Left ventricle myocardium superior (tissue), 1 donor: ENCODE data around the gene ADAMTS3. TPM values are rescaled to one million over a fixed set of nuclear protein-coding genes. Genes with fewer than 3 reads are reported as not detected.
A peak's percentile ranks its signal among the peaks of the same experiment; 100 is the strongest.
"Not testable (repeated sequence)": the region's sequence is repeated elsewhere in the genome, so short reads cannot be mapped to it uniquely, and the experiment has no call there.

Source experiments
- ATAC-seq: fragments of 200-7000 bp; cut with Tn5 transposase; one replicate; pipeline ENCODE4 v1.9.1; 2020; ENCODE audit warnings: mild to moderate bottlenecking, moderate library complexity
- DNase-seq: peaks from one replicate; pipeline ENCODE4 v3.0.0-alpha.2; 2020
- intact Hi-C: fragments of 100-400 bp; cut with micrococcal nuclease; formaldehyde crosslinking; loops from one replicate; pipeline ENCODE4 v1.11.0; 2022
- total RNA-seq: library from RNA; stranded (reverse); fragmentation: NEBNext Ultra II Directional; extraction: Animal tissue kit (Norgen Biotek cat#: 25700); gene quantifications from one replicate; pipeline ENCODE4 v1.2.1, GENCODE V29; 2021
- donor health status: DM: no; HTN: yes; CAD: no; lungs with severe emphysema.

Gene ADAMTS3
- total RNA-seq, 1 donor from 2014 or later: 0.42 TPM

DNA sequence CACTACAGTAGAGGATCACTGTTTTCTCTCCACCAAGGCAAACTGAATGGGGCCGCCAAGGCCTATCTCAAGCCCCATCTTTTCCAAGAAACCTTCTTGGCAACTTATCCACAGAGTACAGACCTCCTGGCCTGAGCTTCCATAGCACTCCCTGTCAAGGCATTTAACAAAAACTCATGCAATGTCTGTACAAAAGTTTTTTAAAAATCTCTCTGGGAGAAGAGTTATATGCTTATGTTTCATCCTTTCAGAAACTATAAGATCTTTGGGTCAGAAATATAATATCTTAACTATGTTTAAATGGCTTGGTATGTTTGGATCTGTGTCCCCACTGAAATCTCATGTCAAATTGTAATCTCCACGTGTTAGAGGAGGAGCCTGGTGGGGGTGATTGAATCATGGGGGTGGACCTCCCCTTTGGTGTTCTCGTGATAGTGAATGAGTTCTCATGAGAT lies 13.6 kb downstream of the ADAMTS3 start:
- DNase-seq: no peak
- no peak for ATAC-seq
- intact Hi-C loops: no loop called here

DNA sequence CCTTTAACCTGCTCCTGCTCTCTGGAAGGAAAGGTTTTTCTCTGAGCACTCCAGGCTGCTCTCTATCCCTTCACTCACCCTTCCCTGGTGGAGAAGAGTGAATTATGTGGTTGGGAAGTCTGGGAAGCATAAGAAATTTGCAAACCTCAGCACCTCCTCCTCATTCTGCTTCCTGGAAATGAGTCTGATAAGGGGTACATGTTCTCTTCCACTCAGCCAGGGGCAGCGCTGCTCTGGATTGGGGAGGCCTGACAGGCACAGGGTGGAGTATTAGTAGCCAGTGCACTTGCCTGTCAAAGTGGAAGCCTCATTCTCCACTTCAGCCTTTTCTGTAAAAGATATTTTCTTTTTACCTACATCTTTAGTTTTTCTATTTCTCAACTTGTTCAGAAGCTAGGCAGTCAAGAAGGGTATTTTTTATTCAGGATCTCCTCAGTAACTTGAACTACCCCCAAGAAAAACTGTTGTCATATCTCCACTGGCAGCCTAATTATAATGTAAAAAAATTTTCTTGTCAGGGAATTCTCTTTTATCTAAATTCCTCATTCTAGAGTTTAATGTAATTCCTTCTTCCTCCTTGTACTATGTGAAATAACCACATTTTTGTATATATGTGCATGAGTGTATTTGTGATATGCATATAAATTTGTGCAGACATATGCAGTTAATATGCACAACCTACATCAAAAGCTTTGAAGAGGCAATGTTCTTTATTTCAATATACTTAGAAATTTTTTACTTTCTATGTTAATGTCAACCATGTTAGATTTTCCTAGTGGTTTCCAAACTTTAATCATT lies 15.3 kb downstream of the ADAMTS3 start:
- ATAC-seq (no peak), DNase-seq (no peak)
- intact Hi-C loops: no loop called here

DNA sequence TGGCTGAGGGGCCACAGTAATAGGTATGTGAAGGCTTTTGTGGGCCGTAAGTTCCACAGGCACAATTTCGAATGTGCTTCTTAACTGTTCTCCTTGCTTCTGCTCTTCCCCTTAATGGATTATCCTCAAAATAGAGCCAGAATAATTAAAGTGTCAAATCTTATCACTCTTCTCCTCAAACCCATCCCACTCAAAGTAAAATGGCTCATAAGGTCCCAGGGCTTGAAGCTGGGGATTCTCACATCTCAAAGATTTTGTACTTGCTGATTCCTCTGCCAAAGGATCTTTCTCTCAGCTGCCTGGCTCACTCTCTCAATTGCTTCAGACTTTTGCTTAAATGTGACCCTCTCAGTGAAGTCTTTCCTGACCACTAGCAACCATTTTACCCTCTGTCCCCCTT lies 16.6 kb downstream of the ADAMTS3 start:
- ATAC-seq (no peak), DNase-seq (no peak)
- intact Hi-C loops: no loop called here

DNA sequence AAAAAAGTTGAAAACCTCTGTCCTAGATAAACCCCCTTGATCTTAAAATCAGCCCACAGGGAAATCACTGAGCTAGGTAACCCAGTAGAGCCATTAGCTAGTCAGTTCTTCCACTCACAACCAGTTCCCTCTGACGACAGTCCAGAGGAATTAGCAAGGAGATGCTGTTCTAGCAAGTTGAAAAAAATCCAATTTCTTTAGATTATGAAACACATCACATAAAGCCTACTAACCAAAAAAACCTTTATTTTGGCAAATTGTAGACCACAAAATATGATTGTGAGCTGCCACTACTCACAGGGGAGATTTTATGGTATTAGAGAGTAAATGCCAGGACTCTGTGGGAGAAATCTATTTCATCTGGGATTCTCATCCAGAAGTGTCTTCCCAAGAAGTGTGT lies 22.6 kb downstream of the ADAMTS3 start:
- ATAC-seq: no peak
- DNase-seq: no peak
- intact Hi-C loops: no loop called here

DNA sequence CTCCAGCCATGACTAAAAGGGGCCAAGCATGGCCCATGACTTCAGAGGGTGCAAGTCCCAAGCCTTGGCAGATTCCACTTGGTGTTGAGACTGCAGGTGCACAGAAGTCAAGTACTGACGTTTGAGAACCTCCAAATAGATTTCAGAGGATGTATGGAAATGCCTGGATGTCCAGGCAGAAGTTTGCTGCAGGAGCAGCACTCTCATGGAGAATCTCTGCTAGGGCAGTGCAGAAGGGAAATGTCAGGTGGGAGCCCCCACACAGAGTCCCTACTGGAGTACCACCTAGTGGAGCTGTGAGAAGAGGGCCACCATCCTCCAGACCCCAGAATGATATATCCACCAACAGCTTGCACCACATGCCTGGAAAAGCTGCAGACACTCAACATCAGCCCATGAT lies 28.3 kb downstream of the ADAMTS3 start:
- DNase-seq, intact Hi-C loops, ATAC-seq: not testable (repeated sequence)

DNA sequence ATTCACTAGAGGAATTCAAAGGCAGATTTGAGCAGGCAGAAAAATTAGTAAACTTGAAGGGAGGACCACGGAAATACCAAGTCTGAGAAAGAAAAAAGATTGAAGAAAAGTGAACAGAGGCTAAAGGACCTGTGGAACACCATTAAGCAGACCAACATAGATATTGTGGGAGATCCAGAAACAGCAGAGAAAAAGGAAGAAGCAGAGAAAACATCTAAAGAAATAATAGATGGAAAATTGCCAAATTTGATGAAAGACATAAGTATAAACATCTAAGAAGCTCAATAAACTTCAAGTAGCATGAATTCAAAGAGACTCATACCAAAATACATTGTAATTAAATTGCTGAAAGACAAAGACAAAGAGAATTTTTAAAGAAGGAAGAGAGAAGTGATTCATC lies 31.0 kb downstream of the ADAMTS3 start:
- ATAC-seq (no peak), DNase-seq (no peak)
- intact Hi-C loops: no loop called here

DNA sequence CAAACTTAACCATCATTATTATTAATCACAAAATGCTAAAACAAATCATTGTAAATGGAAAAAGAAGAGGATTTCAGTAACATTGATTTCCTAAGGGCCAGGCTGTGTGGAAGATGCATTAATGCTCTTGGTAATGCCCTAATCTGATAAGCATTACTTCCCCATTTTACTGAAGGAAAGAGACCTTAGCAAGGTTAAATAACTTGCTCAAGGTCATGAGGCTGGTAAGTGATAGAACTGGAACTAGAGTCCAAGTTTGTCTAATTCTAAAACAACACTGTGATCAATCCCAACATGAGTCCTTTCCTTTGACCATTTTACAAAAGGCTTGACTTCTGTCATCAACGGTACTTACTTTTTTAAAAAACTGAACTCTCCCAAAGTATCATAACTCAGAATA lies 32.6 kb downstream of the ADAMTS3 start:
- DNase-seq (no peak), ATAC-seq (no peak)
- intact Hi-C loops: no loop called here

DNA sequence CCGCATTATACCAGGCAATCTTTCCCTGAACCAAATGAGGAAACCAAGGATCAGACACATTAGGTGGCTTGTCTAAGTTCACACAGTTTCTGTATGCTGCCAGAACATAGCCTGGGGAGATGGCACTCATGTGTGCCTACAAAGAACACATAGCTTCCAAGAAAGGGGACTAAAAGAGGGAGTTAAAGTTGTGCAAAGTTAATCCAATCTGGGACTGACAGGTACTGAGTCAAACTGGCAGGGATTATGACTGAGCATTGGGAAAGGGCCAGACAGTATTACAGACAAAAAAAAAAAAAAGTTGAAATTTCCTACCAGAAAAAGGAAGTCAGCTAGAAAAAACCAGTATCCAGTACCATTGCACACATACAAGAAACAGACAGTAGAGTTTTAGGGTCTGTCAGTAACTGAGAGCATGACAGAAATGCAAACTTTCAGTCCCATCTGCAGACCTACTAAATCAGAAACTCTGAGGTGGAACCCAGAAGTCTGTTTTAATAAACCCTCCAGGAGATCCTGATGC lies 37.2 kb downstream of the ADAMTS3 start:
- intact Hi-C loops: no loop called here
- ATAC-seq (no peak), DNase-seq (no peak)

DNA sequence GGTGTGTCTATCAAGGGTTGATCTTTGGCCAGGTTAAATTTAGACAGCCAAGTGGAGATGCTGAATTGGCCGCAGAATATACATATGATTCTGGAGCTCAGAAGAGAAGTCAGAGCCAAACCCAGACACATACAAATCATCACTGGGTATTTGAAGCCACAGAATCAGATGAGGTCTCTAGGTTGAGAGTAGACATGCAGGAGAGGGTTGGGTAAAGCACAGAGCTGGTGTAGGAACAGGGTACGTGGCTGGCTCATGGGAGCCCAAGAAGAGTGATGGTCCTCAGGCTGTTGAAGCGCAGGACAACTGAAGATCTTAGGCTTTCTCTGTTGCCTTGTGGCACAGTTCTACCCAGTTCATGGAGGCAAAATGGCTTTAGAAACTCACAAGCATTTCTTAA lies 37.7 kb downstream of the ADAMTS3 start:
- DNase-seq: no peak
- intact Hi-C loops: no loop called here
- ATAC-seq: no peak

DNA sequence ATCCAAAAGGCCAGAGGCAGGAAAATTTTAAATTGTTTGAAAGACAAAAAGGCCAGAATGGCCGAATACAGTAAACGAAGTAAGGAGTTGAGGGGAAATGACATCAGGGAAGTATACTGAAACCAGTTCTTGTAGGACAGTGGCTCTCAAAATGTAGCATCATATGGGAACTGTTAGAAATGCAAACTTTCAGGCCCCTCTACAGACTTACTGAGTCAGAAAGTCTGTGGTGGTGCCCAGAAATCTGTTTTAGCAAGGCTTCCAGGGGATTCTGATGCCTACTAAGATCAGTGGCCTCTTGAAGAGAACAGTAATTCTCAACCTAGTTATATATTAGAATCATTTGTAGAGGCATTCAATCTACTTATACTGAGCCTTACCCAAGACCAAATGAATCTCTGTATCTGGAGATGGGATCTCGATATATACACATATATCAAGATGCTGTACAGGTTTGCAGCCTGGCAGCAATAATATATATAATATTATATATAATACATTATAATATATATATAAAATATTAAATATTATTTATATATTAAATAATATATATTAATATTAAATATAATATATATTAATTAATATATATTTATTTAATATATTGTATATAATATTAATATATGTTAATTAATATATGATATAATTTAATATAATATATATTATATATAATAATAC lies 39.7 kb downstream of the ADAMTS3 start:
- DNase-seq (no peak), ATAC-seq (no peak)
- intact Hi-C loops: no loop called here

DNA sequence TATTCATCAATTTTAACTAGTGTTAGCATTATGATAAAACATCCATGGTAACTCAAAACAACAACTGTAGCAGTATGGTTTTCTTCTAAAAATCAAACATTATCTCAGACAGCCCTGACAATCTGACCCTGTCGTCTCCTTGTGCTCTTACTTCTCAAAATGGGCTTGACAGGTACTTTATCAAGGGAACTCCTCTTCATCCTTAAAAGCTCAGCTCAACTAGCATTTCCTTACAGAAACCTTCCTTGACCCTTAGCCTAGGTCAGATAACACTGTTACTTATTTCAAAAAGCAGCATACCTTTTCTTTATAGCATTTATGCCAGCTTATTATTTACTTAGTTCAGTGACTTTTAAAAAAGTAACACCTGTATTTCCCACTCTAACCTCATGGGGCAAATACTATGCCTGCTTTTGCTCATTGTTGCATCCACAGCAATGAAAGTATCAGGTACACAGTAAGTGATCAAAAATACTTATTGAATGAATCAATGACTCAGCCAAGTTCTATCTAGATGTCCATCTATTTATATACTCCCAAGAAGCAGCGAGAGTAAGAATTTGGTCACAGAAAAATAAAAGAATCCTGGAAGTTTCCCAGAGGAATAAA lies 41.9 kb downstream of the ADAMTS3 start:
- intact Hi-C loops: no loop called here
- DNase-seq: no peak

DNA sequence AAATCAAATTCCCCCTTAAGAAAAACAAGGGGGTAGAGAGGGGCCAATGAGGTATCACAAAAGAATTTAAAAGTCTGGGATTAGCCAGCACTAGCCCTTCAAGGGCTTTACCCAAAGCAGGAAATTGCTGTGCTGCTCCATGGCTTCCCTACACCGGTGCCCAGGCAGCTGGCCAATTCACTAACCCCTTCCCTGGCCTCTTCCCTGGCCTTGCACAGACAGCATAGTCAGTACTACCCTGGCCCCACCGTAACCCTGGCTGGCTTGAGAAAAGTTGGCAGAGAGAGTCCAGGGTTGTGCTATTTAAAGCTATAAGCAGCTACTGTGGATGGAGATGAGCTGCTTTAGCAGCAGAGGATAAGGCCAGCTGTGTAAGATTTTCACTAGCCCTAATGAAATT lies 43.1 kb downstream of the ADAMTS3 start:
- peak; percentile 100 for ATAC-seq
- intact Hi-C loops: no loop called here
- peak; percentile 83 for DNase-seq

More for the DNA sequence above, 41.9 kb downstream of the ADAMTS3 start:
- ATAC-seq: no peak

DNA sequence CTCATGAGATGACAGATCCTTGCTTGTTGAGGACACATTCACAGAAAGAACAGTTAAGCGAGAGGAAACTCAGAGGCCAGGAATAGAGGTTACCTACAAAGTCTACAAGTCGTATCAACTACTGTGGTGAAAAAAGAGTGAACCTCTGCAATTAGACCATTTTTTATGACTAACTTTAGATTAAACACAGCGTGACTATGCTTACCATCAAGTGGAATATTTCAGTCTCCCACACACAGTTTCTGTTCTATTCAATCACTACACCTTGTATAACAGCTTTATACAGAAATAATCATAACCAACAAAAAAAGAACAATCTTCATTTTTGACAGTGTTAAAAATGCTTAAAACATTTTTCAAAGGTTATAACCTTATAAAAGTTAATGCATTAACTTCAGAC lies 46.6 kb downstream of the ADAMTS3 start:
- intact Hi-C loops: no loop called here
- DNase-seq: no peak
- no peak for ATAC-seq

DNA sequence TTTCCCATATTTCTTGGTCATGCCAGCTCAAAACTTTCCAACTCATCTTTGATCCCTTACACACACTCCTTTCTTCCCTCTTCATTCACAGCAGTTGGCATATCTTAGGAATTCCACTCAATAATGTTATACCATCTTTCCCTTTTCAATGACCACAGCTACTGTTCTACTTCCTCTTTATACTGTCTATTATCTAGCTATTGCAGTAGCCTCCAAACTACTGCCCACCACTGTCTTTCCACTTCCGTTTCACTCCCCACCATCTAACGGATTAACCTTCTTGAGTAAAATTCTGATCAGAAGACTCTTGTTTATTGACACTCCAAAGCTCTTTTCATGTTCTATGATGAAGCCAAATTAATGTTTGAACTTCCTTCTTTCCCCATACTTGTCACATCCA lies 55.8 kb downstream of the ADAMTS3 start:
- DNase-seq (no peak), ATAC-seq (no peak)
- intact Hi-C loops: no loop called here

DNA sequence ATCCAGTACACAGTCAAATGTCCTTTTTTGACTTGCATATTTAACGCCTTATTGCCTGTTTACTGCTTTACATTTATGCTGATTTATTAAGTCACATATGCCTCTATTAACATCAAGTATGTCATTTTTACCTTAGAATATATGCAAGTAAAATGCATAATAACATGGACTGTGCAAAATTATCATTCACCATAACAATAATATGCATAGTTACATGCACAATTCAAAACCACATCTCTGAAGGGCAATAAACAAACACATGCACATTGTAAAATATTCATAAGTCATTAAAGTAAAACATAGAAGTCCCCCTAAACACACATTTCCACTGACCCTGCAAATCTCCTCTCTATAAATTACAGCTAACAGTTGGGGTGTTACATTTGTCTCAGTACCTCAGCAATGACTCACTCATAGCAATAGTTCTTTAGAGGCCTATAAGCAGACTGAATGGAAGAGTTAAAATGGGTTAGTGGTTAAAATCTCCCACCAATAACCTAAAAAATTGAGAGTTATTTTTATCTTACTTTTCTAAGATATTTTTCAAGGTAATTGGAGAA lies 61.1 kb downstream of the ADAMTS3 start:
- ATAC-seq (no peak), DNase-seq (no peak)
- intact Hi-C loops: loop anchor here (5.0 kb wide), 1 partner anchor 509 kb away; no protein-coding TSS in a partner anchor

DNA sequence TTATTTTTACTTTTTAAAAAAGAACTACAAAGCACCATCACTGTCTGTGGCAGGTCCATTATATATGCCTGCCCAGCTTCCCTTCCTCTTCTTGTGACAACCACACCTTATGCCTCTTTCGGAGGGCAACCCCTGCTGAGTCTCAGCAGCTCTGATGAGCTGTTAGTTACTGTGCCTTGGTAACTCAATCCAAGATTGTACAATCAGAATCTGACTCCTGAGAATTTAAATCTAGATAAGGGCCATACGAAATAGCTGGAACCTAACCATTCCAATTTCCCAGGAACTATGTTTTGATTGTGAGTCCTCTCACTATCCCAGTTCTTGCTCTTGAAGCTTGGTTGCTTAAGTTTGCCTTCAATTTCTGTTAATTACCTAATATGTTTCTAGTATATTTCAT lies 61.9 kb downstream of the ADAMTS3 start:
- ATAC-seq: no peak
- intact Hi-C loops: loop anchor here (5.0 kb wide), 1 partner anchor 510 kb away; no protein-coding TSS in a partner anchor

DNA sequence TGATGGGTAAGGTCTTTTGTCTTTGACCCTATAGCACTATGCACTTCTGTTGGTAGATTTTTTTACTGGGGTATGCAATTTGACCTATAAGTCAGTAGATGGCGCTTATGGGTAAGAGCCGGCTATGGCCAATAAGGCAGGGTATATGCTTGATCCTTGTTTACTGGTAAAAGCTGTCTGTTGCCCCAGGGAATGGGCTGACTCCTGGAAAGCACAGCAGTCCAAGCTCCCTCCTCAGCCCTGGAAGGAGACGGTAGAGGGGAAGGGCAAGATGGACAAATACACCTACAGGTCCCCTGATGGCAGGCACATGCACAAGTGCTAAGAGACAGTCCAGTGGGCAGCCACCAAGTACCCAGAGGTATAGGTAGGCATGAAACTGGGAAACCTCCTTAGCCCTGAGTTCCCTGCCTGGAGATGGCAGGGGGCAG lies 63.7 kb downstream of the ADAMTS3 start:
- intact Hi-C loops: loop anchor here (5.0 kb wide), 1 partner anchor 512 kb away; no protein-coding TSS in a partner anchor
- DNase-seq (no peak), ATAC-seq (peak; percentile 66)

More for the DNA sequence above, 61.9 kb downstream of the ADAMTS3 start:
- no peak for DNase-seq

DNA sequence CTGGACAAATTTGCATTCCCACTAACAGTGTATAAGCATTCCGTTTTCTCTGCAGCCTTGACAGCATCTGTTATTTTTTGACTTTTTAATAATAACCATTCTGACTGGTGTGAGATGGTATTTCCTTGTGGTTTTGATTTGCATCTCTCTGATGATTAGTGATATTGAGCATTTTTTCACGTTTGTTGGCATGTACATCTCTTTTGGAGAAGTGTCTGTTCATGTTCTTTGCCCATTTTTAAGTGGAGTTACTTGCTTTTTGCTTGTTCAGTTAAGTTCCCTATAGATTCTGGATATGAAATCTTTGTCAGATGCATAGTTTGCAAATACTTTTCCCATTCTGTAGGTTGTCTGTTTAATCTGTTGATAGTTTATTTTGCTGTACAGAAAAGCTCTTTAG lies 68.8 kb downstream of the ADAMTS3 start:
- intact Hi-C loops: no loop called here
- no peak for ATAC-seq
- no peak for DNase-seq

DNA sequence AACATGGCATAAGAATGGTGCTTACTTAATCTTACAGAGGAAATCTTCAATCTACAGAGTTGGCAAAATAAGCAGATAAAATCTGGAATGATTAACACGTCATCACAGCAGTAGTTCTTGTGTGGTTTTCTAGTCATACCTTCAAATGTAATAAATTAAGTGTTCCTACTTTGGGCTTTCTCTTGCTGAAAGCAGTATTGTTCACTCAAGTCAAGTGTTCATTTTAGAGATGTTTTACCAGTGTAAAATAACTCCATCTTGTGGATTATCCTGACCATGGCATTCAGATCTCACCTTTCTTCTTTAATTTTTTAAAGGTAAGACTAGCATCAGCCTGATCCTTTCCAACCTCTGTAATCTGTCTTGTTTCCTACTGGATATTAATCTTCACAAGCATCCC lies 72.9 kb downstream of the ADAMTS3 start:
- ATAC-seq (no peak), DNase-seq (no peak)
- intact Hi-C loops: no loop called here

DNA sequence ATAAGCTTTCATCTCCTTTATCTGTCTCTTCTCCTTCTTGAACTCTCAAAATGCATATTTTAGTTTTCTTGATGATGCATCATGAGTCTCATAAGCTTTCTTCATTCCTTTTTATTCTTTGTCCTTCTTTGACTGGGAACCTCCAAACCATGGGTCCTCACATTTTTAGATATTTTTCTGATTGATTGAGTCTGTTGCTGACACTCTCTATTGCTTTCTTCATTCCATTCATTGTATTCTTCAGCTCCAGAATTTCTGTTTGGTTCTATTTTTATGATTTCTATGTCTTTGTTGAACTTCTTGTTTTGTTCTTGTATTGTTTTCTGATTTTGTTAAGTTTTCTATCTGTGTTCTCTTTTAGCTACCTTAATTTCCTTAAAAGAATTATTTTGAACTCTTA lies 74.9 kb downstream of the ADAMTS3 start:
- DNase-seq: no peak
- no peak for ATAC-seq
- intact Hi-C loops: no loop called here
